ENCODE measurements around the gene CAPN10.

- no peak for TF ChIP-seq CTCF (IDR thresholded peaks at IDR 0.05; ENCODE audit: poor library complexity)
- TF ChIP-seq EZH2phosphoT487 (IDR thresholded peaks at IDR 0.05; ENCODE audit: low read depth, severe bottlenecking, unreplicated experiment): no peak
These were observed 41.4 kb downstream of the CAPN10 start for GRCh38 chr2:240627736-240628506.
